ENCODE data around the gene TRPC6.

Gene TRPC6

GRCh38 chr11:101583251-101584128 is at the start of gene TRPC6:
Gene TRPC6, minus strand, starts transcription at chr11:101584007. Its CDS starts 504 bp downstream, at chr11:101583503.
- DNase-seq: no peak

GRCh38 chr11:101620026-101620425 is 36.2 kb upstream of the TRPC6 start:
- no peak for DNase-seq

- DNase-seq: no peak
Measured at GRCh38 chr11:101618709-101619108, 34.9 kb upstream of the TRPC6 start.

GRCh38 chr11:101617735-101618332 is 34.0 kb upstream of the TRPC6 start:
- DNase-seq: no peak

- DNase-seq: no peak
Measured at GRCh38 chr11:101612481-101612880, 28.7 kb upstream of the TRPC6 start.

- no peak for DNase-seq
Measured at GRCh38 chr11:101600924-101601323, 17.1 kb upstream of the TRPC6 start.

GRCh38 chr11:101586965-101587364 is 3.2 kb upstream of the TRPC6 start:
- DNase-seq: no peak

- DNase-seq: no peak
Measured at GRCh38 chr11:101584655-101585054, 848 bp upstream of the TRPC6 start.

- DNase-seq: no peak
Measured at GRCh38 chr11:101584129-101584515, 315 bp upstream of the TRPC6 start.

GRCh38 chr11:101582989-101583250 is 887 bp downstream of the TRPC6 start:
- DNase-seq: no peak

GRCh38 chr11:101582236-101582988 is 1.4 kb downstream of the TRPC6 start:
- DNase-seq: no peak

- DNase-seq: no peak
Measured at GRCh38 chr11:101577461-101577860, 6.3 kb downstream of the TRPC6 start.

- no peak for DNase-seq
Measured at GRCh38 chr11:101576456-101576855, 7.4 kb downstream of the TRPC6 start.

- DNase-seq: no peak
Measured at GRCh38 chr11:101574886-101575285, 8.9 kb downstream of the TRPC6 start.

GRCh38 chr11:101567071-101567470 is 16.7 kb downstream of the TRPC6 start:
- no peak for DNase-seq

GRCh38 chr11:101566626-101567025 is 17.2 kb downstream of the TRPC6 start:
- no peak for DNase-seq

GRCh38 chr11:101563166-101563565 is 20.6 kb downstream of the TRPC6 start:
- DNase-seq: no peak

- no peak for DNase-seq
Measured at GRCh38 chr11:101555366-101555765, 28.4 kb downstream of the TRPC6 start.

- DNase-seq: no peak
Measured at GRCh38 chr11:101553891-101554292, 29.9 kb downstream of the TRPC6 start.

- no peak for DNase-seq
Measured at GRCh38 chr11:101552888-101553287, 30.9 kb downstream of the TRPC6 start.

GRCh38 chr11:101528541-101528940 is 55.3 kb downstream of the TRPC6 start:
- DNase-seq: no peak

- no peak for DNase-seq
Measured at GRCh38 chr11:101523634-101524260, 60.1 kb downstream of the TRPC6 start.

GRCh38 chr11:101523193-101523592 is 60.6 kb downstream of the TRPC6 start:
- no peak for DNase-seq

- DNase-seq: no peak
Measured at GRCh38 chr11:101521821-101522220, 62.0 kb downstream of the TRPC6 start.
